Measurements from ENCODE around the gene ZMYM5.
"Not testable (repeated sequence)": the region's sequence is repeated elsewhere in the genome, so short reads cannot be mapped to it uniquely, and the experiment has no call there.

The ZMYM5 gene

GRCh38 chr13:19881641-19882040, 18.2 kb upstream of the ZMYM5 start:
- no peak overlapping the region for H3K4me3 ChIP-seq (ENCODE audit: low read depth, low read length)
- TF ChIP-seq CTCF (IDR thresholded peaks at IDR 0.05; ENCODE audit: control insufficient read depth, extremely low read depth, insufficient read depth): no peak
- DNase-seq (ENCODE audit: low read depth): no peak

GRCh38 chr13:19864746-19865309, 1.4 kb upstream of the ZMYM5 start:
- no peak for TF ChIP-seq CTCF (IDR thresholded peaks at IDR 0.05; ENCODE audit: control insufficient read depth, extremely low read depth, insufficient read depth)
- DNase-seq (ENCODE audit: low read depth): no peak
- H3K4me3 ChIP-seq (ENCODE audit: low read depth, low read length): peak overlapping the region; percentile 63; the same call in 1 of the 2 replicates

GRCh38 chr13:19864024-19864745, 736 bp upstream of the ZMYM5 start:
- TF ChIP-seq CTCF (IDR thresholded peaks at IDR 0.05; ENCODE audit: control insufficient read depth, extremely low read depth, insufficient read depth): no peak
- peak overlapping the region; percentile 63 for H3K4me3 ChIP-seq (ENCODE audit: low read depth, low read length)
- DNase-seq (ENCODE audit: low read depth): no peak

- H3K4me3 ChIP-seq (ENCODE audit: low read depth, low read length): peak overlapping the region; percentile 63
- no peak for TF ChIP-seq CTCF (IDR thresholded peaks at IDR 0.05; ENCODE audit: control insufficient read depth, extremely low read depth, insufficient read depth)
- DNase-seq (ENCODE audit: low read depth): no peak
Measured at GRCh38 chr13:19862481-19863313, 752 bp downstream of the ZMYM5 start.

GRCh38 chr13:19861762-19862161, 1.7 kb downstream of the ZMYM5 start:
- no peak for TF ChIP-seq CTCF (IDR thresholded peaks at IDR 0.05; ENCODE audit: control insufficient read depth, extremely low read depth, insufficient read depth)
- DNase-seq (ENCODE audit: low read depth): no peak
- H3K4me3 ChIP-seq (ENCODE audit: low read depth, low read length): peak overlapping the region; percentile 63

- H3K4me3 ChIP-seq (ENCODE audit: low read depth, low read length): no peak overlapping the region
- no peak for TF ChIP-seq CTCF (IDR thresholded peaks at IDR 0.05; ENCODE audit: control insufficient read depth, extremely low read depth, insufficient read depth)
- DNase-seq (ENCODE audit: low read depth): no peak
Measured at GRCh38 chr13:19860884-19861655, 2.4 kb downstream of the ZMYM5 start.

- not testable (repeated sequence) for DNase-seq (ENCODE audit: low read depth); H3K4me3 ChIP-seq (ENCODE audit: low read depth, low read length)
Measured at GRCh38 chr13:19857637-19858036, 5.8 kb downstream of the ZMYM5 start.
